Adrenal gland (tissue), 5 donors: ENCODE measurements around the gene IRF4.
"Not testable (repeated sequence)": the region's sequence is repeated elsewhere in the genome, so short reads cannot be mapped to it uniquely, and the experiment has no call there.

Source experiments
- POLR2A ChIP-seq, 2 donors: fragments of 450-650 bp; IDR thresholded peaks; one replicate each; pipeline ENCODE4 v1.6.1; 2017; ENCODE audit warnings: antibody characterized with exemption in 2 of 2, mild to moderate bottlenecking in 2 of 2, moderate library complexity in 1 of 2
- TF ChIP-seq, protein P1 (sequence below), 6 experiments: fragments of 450-650 bp in 4 of 6; fragments of 200-600 bp in 2 of 6; sonication (generic) in 1 of 6; IDR thresholded peaks; 1 replicate in 5 of 6; 2 replicates in 1 of 6; pipeline versions ENCODE4 v1.5.1 to v1.8.0; 2016 to 2021; ENCODE audit warnings: antibody characterized with exemption in 6 of 6, mild to moderate bottlenecking in 2 of 6, moderate library complexity in 1 of 6
- donor health status: DM: no; HTN: no; CAD: no.

DNA sequence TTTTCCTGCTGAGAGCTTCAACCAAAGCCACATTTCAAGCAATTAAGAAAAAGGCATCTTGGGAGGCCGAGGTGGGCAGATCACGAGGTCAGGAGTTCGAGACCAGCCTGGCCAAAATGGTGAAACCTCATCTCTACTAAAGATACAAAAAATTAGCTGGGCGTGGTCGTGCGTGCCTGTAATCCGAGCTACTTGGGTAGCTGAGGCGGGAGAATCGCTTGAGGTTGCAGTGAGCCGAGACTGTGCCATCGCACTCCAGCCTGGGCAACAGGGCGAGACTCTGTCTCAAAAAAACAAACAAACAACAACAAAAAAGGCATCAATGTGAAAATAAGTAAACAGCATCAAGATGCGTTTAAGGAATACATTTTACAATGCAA is 13.9 kb upstream of the IRF4 start:
- TF ChIP-seq POLR2A (IDR thresholded peaks at IDR 0.05) = not testable (repeated sequence)
- TF ChIP-seq, protein P1, sequence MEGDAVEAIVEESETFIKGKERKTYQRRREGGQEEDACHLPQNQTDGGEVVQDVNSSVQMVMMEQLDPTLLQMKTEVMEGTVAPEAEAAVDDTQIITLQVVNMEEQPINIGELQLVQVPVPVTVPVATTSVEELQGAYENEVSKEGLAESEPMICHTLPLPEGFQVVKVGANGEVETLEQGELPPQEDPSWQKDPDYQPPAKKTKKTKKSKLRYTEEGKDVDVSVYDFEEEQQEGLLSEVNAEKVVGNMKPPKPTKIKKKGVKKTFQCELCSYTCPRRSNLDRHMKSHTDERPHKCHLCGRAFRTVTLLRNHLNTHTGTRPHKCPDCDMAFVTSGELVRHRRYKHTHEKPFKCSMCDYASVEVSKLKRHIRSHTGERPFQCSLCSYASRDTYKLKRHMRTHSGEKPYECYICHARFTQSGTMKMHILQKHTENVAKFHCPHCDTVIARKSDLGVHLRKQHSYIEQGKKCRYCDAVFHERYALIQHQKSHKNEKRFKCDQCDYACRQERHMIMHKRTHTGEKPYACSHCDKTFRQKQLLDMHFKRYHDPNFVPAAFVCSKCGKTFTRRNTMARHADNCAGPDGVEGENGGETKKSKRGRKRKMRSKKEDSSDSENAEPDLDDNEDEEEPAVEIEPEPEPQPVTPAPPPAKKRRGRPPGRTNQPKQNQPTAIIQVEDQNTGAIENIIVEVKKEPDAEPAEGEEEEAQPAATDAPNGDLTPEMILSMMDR (IDR thresholded peaks at IDR 0.05) = not testable (repeated sequence)
